Activated T-cell treated with anti-CD3 and anti-CD28 coated beads, Interleukin-2, amount 50 U/mL, for 24 hours (primary cell): Measurements from ENCODE around the gene ITGB3.
A peak's percentile ranks its signal among the peaks of the same experiment; 100 is the strongest.
"Not testable (repeated sequence)": the region's sequence is repeated elsewhere in the genome, so short reads cannot be mapped to it uniquely, and the experiment has no call there.

Experiments
- DNase-seq: peaks from one replicate; pipeline ENCODE4 v3.0.0-alpha.2; 2020
- H3K27ac Mint-ChIP-seq: 2 replicates; pipeline ENCODE4 v1.8.0; 2020; ENCODE audit warnings: mild to moderate bottlenecking, mixed read lengths
- H3K27me3 Mint-ChIP-seq: 2 replicates; pipeline ENCODE4 v1.8.0; 2020; ENCODE audit warnings: mixed read lengths
- H3K36me3 Mint-ChIP-seq: 2 replicates; pipeline ENCODE4 v1.8.0; 2020; ENCODE audit warnings: low read depth, mixed read lengths
- H3K4me1 Mint-ChIP-seq: 2 replicates; pipeline ENCODE4 v1.8.0; 2020; ENCODE audit warnings: low read depth, mixed read lengths
- H3K4me3 Mint-ChIP-seq: 2 replicates; pipeline ENCODE4 v1.8.0; 2020; ENCODE audit warnings: mild to moderate bottlenecking, moderate library complexity, mixed read lengths
- H3K9me3 Mint-ChIP-seq: 2 replicates; pipeline ENCODE4 v1.8.0; 2020; ENCODE audit warnings: mixed read lengths

The ITGB3 gene

GRCh38 chr17:47217279-47217678 lies 36.3 kb upstream of the ITGB3 start:
- not testable (repeated sequence) for H3K27ac Mint-ChIP-seq, H3K27me3 Mint-ChIP-seq, DNase-seq, H3K9me3 Mint-ChIP-seq, H3K36me3 Mint-ChIP-seq, H3K4me3 Mint-ChIP-seq
- peaks cover 43% of the 10 kb centered on the region for H3K4me1 Mint-ChIP-seq

GRCh38 chr17:47218896-47219430 lies 34.7 kb upstream of the ITGB3 start:
- no peak overlapping the region for H3K27ac Mint-ChIP-seq
- no peaks in the 10 kb centered on the region for H3K27me3 Mint-ChIP-seq
- H3K4me1 Mint-ChIP-seq = peaks cover 43% of the 10 kb centered on the region
- H3K9me3 Mint-ChIP-seq = peaks cover under 1% of the 10 kb centered on the region
- DNase-seq = no peak
- no peak overlapping the region for H3K4me3 Mint-ChIP-seq
- H3K36me3 Mint-ChIP-seq = no peaks in the 10 kb centered on the region

GRCh38 chr17:47219621-47220475 lies 33.8 kb upstream of the ITGB3 start:
- Mint-ChIP-seq H3K4me1 (peaks cover 43% of the 10 kb centered on the region), H3K36me3 (no peaks in the 10 kb centered on the region), H3K27me3 (no peaks in the 10 kb centered on the region), H3K4me3 (no peak overlapping the region), H3K27ac (no peak overlapping the region), H3K9me3 (peaks cover 2% of the 10 kb centered on the region)
- no peak for DNase-seq

- no peak overlapping the region for H3K4me3 Mint-ChIP-seq
- peaks cover 2% of the 10 kb centered on the region for H3K9me3 Mint-ChIP-seq
- no peaks in the 10 kb centered on the region for H3K36me3 Mint-ChIP-seq
- H3K27me3 Mint-ChIP-seq = no peaks in the 10 kb centered on the region
- no peak for DNase-seq
- no peak overlapping the region for H3K27ac Mint-ChIP-seq
- peaks cover 43% of the 10 kb centered on the region for H3K4me1 Mint-ChIP-seq
These were observed 33.1 kb upstream of the ITGB3 start for GRCh38 chr17:47220531-47220999.

GRCh38 chr17:47221154-47221553 lies 32.5 kb upstream of the ITGB3 start:
- no peak for DNase-seq
- peaks cover 43% of the 10 kb centered on the region for H3K4me1 Mint-ChIP-seq
- H3K4me3 Mint-ChIP-seq = no peak overlapping the region
- no peaks in the 10 kb centered on the region for H3K27me3 Mint-ChIP-seq
- H3K36me3 Mint-ChIP-seq = no peaks in the 10 kb centered on the region
- H3K27ac Mint-ChIP-seq = no peak overlapping the region
- peaks cover 2% of the 10 kb centered on the region for H3K9me3 Mint-ChIP-seq

- no peak for DNase-seq
- peaks cover 40% of the 10 kb centered on the region for H3K4me1 Mint-ChIP-seq
- H3K27ac Mint-ChIP-seq = no peak overlapping the region
- peaks cover 2% of the 10 kb centered on the region for H3K9me3 Mint-ChIP-seq
- H3K4me3 Mint-ChIP-seq = no peak overlapping the region
- no peaks in the 10 kb centered on the region for H3K27me3 Mint-ChIP-seq
- H3K36me3 Mint-ChIP-seq = no peaks in the 10 kb centered on the region
These were observed 31.6 kb upstream of the ITGB3 start for GRCh38 chr17:47222047-47222446.

GRCh38 chr17:47223007-47223406 lies 30.6 kb upstream of the ITGB3 start:
- Mint-ChIP-seq H3K4me3 (no peak overlapping the region), H3K36me3 (no peaks in the 10 kb centered on the region), H3K4me1 (peaks cover 35% of the 10 kb centered on the region), H3K27me3 (no peaks in the 10 kb centered on the region), H3K27ac (no peak overlapping the region), H3K9me3 (peaks cover 2% of the 10 kb centered on the region)
- no peak for DNase-seq

- no peaks in the 10 kb centered on the region for H3K27me3 Mint-ChIP-seq
- H3K4me1 Mint-ChIP-seq = peaks cover 32% of the 10 kb centered on the region
- peaks cover 2% of the 10 kb centered on the region for H3K9me3 Mint-ChIP-seq
- no peak overlapping the region for H3K27ac Mint-ChIP-seq
- no peaks in the 10 kb centered on the region for H3K36me3 Mint-ChIP-seq
- no peak for DNase-seq
- H3K4me3 Mint-ChIP-seq = no peak overlapping the region
These were observed 30.2 kb upstream of the ITGB3 start for GRCh38 chr17:47223460-47223859.

- peaks cover 26% of the 10 kb centered on the region for H3K4me1 Mint-ChIP-seq
- H3K27me3 Mint-ChIP-seq, H3K9me3 Mint-ChIP-seq, H3K36me3 Mint-ChIP-seq, DNase-seq, H3K27ac Mint-ChIP-seq, H3K4me3 Mint-ChIP-seq: not testable (repeated sequence)
These were observed 29.6 kb upstream of the ITGB3 start for GRCh38 chr17:47224077-47224476.

GRCh38 chr17:47224966-47225365 lies 28.7 kb upstream of the ITGB3 start:
- Mint-ChIP-seq H3K27me3 (peaks cover 1% of the 10 kb centered on the region), H3K27ac (no peak overlapping the region), H3K4me3 (no peak overlapping the region), H3K36me3 (no peaks in the 10 kb centered on the region), H3K9me3 (peaks cover 2% of the 10 kb centered on the region), H3K4me1 (peaks cover 25% of the 10 kb centered on the region)
- no peak for DNase-seq

GRCh38 chr17:47225436-47225858 lies 28.2 kb upstream of the ITGB3 start:
- no peak for DNase-seq
- H3K27ac Mint-ChIP-seq = no peak overlapping the region
- H3K36me3 Mint-ChIP-seq = no peaks in the 10 kb centered on the region
- H3K4me3 Mint-ChIP-seq = no peak overlapping the region
- H3K9me3 Mint-ChIP-seq = peaks cover 2% of the 10 kb centered on the region
- peaks cover 6% of the 10 kb centered on the region for H3K27me3 Mint-ChIP-seq
- peaks cover 25% of the 10 kb centered on the region for H3K4me1 Mint-ChIP-seq

GRCh38 chr17:47225911-47226688 lies 27.5 kb upstream of the ITGB3 start:
- Mint-ChIP-seq H3K9me3 (peaks cover 2% of the 10 kb centered on the region), H3K27me3 (peaks cover 12% of the 10 kb centered on the region), H3K27ac (no peak overlapping the region), H3K4me1 (peaks cover 18% of the 10 kb centered on the region), H3K36me3 (no peaks in the 10 kb centered on the region), H3K4me3 (no peak overlapping the region)
- DNase-seq = no peak

GRCh38 chr17:47227862-47228261 lies 25.8 kb upstream of the ITGB3 start:
- Mint-ChIP-seq H3K4me3 (no peak overlapping the region), H3K27ac (no peak overlapping the region)
- DNase-seq = no peak

GRCh38 chr17:47229535-47230443 lies 23.8 kb upstream of the ITGB3 start:
- peak; percentile 73 for DNase-seq
- Mint-ChIP-seq H3K27me3 (peaks cover 12% of the 10 kb centered on the region), H3K4me1 (peaks cover 12% of the 10 kb centered on the region), H3K27ac (peak overlapping the region; percentile 39), H3K4me3 (peak overlapping the region; percentile 61), H3K36me3 (no peaks in the 10 kb centered on the region), H3K9me3 (no peaks in the 10 kb centered on the region)

More at GRCh38 chr17:47227862-47228261, 25.8 kb upstream of the ITGB3 start:
- peaks cover 12% of the 10 kb centered on the region for H3K4me1 Mint-ChIP-seq
- H3K27me3 Mint-ChIP-seq = peaks cover 12% of the 10 kb centered on the region
- H3K36me3 Mint-ChIP-seq = no peaks in the 10 kb centered on the region
- H3K9me3 Mint-ChIP-seq = peaks cover 2% of the 10 kb centered on the region
